Activated naive CD4-positive, alpha-beta T cell treated with Interleukin-2 at 50 U/mL for 16 hours (primary cell): ENCODE data around the gene MACF1.

Experiments
- DNase-seq: peaks from one replicate; pipeline ENCODE4 v3.0.0-alpha.2; 2020

Gene MACF1

GRCh38 chr1:39317910-39318633, 113.6 kb downstream of the MACF1 start:
- no peak for DNase-seq

- DNase-seq = no peak
These were observed 117.5 kb downstream of the MACF1 start for GRCh38 chr1:39321979-39322378.

- DNase-seq = no peak
These were observed 117.9 kb downstream of the MACF1 start for GRCh38 chr1:39322431-39322830.

DNA sequence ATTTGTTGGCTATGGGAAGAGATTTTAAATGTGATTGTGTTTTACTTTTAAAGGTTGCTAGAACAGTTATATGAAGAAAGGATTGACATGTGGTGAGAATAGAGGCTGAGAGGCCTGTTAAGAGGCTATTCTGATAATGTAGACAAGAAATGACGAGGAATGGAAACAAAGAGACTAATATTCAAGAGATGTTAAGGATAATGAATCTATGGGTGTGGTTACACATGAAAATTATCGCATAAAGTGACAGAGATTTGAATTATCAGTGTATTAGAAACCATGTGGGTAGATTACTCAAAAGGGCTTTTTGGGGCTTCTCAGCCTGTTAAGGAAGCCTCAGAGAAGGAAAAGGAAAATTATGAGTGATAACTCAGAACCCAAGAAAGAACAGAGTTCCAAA, 120.4 kb downstream of the MACF1 start:
- DNase-seq = no peak

DNA sequence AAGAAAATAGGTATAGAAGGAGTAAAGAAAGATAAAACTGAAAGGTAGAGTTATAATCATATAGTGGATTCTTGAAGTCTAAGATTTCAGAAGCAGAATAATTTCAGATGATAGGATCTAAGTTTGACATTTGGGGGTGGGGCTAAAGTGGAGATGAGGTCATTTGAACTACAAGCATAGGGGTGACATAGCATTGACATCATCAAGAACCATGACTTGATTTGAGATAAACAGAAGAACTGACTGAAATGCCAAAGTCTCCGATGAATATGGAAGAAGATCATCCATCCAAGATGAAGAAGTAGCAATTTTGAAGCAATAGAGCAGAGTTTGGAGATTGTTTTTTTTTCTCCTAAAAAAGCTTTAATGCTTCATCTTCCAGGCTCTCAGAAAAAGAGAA, 122.3 kb downstream of the MACF1 start:
- DNase-seq = no peak

GRCh38 chr1:39328095-39328494, 123.6 kb downstream of the MACF1 start:
- DNase-seq = no peak

DNA sequence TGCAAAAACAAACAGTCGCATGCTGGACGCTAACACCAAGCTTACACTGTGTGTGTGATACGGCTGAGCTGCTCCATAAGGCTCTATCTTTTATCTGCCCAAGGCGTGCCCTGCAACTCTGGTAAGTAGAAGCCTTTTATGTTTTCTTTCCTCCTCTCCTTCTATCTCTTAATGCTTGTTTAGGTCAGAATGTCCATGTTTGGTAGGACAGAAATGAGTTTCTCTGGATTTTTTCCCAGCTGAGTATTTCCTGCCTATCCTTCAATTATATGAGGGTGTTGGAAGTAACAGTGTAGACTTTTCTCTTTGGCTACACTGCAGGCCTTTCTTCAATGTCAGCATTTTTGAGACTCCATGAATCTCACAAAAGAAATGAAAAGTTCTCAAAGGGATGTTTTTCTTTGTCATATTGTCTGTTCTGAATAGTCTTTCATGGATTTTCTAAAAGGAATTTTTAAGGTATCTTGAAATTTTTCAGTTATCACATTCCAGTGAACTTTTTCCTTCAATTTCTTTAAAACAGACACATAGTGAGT, 124.2 kb downstream of the MACF1 start:
- no peak for DNase-seq

DNA sequence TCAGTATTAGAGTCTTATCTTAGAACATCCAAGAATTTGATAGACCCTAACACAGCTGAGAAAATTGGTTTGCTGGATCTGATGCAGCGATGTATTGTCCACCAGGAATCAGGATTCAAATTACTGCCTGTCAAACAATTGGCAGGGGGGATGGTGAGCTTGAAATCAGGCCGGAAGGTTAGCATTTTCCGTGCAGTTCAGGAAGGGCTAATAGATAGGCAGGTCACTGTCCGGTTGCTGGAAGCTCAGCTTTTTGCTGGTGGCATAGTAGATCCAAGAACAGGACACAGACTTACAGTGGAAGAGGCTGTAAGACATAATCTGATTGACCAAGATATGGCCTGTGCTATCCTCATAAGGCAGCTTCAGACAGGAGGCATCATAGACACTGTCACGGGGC, 127.2 kb downstream of the MACF1 start:
- no peak for DNase-seq

DNA sequence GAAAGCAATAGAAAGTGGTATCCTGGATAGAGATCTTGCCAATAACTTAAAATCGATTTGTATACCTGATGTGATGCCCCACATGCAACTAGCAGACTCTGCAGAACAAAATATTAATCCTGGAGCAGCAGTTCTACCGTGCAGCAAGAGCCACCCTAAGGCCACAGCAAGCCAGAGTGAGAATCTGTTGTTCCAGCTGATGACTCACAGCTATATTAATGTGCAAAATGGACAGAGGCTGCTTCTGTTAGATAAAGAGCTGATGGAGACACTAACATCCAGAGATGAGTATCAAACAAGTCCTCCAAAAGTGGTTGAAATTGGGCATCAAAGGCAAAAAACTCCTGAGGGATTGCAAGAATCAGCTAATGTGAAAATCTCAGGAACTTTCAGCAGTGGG, 127.8 kb downstream of the MACF1 start:
- no peak for DNase-seq

GRCh38 chr1:39332828-39333227, 128.3 kb downstream of the MACF1 start:
- no peak for DNase-seq

DNA sequence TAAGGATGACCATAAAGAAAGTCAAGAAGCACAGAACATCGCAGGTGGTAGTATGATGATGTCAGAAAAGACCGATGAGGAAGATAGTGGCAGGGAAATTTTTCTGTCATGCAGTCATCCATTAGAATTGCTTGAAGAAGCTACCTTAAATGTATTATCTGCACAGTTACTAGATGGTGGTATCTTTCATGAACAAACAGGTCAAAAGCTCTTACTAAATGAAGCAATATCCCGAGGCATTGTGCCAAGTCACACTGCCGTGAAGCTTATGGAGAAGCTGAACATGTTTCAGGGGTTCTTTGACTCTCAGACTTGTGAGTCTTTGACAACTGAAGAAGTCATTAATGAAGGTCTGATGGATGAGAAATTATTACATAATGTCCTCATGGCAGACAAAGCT, 128.8 kb downstream of the MACF1 start:
- no peak for DNase-seq

GRCh38 chr1:39335216-39335615, 130.7 kb downstream of the MACF1 start:
- no peak for DNase-seq

- DNase-seq = no peak
These were observed 132.6 kb downstream of the MACF1 start for GRCh38 chr1:39337067-39337466.

GRCh38 chr1:39342776-39343175, 138.3 kb downstream of the MACF1 start:
- no peak for DNase-seq

DNA sequence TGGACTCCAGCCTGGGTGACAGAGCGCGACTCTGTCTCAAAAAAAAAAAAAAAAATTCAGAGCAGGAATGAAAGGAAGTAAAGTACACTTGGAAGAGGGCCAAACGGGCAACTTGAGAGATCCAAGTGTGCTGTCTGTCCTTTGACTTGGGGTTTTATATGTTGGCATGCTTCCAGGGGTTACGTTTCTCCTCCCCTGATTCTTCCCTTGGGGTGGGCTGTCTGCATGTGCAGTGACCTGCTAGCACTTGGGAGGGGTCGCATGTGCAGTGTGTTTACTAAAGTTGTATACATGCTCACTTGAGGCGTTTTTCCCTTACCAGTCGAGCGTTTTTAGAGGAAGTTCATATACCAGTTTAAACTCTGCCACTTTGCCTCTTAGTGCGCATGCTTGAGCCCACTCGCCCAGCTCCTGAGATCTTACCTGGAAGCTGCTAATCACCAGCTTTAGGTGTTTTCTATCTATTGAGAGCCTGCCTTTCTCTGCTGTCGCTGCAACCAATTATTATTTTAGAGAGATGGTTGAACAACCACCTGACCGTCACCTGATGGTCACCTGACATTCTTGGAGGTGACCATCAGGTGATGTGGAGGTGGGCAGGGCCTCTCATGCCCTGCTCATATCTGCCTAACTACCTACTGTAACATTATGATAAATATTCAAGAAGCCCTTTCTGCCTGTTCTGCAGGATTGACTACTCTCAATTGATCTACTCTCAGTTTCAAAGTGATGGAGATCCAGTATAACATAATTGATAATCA, 140.1 kb downstream of the MACF1 start:
- DNase-seq = no peak

DNA sequence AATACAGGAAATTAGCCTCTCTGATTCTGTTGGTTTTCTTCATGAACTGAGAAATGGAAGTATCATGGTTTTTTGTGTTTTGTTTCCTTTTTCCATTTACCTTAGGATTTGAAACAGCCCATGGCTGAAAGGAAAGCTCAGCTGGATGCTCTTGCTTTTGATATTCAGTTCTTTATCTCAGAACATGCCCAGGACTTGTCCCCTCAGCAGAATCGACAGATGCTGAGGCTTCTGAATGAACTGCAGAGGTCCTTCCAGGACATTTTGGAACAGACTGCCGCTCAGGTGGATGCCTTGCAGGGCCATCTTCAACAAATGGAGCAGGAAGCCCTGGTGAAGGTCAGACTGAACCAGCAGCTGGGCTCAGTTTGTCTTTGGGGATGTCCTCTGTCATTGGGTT, 142.4 kb downstream of the MACF1 start:
- no peak for DNase-seq

DNA sequence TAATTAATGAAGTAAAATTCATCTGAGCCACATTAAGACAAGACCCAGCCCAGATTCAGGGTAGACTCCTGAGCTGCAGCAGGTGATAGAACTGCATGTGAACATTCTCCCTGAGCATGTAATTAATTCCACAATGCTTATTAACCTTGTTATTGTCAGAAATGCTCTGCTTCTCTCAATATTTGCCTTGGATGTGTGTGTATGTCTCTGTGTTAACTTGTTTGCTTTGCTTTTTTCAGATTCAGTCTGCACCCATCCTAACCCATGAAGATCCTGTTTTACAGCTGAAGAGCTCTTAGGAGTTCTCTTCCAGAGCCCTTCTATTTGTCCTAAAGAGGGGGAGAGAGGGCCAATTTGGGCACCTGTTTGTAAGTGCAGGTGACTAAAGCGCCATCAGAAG, 143.8 kb downstream of the MACF1 start:
- DNase-seq = no peak

DNA sequence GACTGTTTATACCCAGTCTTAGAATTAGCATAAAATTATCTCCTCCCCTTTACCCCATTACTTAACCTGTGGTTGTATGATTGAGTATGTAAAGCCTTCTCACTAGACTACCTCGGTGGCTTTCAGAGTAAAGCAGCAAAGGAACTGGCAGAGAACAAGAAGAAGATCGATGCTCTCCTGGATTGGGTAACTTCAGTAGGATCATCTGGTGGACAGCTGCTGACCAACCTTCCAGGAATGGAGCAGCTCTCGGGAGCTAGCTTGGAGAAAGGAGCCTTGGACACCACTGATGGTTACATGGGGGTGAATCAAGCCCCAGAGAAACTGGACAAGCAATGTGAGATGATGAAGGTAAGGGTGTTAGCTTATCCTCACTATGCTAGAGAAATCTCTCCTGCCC, 148.4 kb downstream of the MACF1 start:
- no peak for DNase-seq

DNA sequence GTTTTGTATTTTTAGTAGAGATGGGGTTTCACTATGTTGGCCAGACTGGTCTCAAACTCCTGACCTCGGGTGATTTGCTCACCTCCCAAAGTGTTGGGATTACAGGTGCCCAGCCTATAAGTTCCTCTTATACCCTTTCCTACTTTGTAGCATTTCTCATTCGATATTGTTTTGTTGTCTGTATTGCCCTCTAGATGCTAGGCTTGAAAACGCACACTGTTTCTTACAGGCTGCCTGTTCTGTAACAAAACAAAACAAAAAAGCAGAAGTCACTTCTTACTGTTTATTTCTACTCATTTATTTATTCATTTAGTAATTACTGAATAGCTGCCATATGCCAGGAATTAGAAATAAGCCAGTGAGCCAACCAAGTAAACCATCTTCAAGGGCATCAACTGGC, 150.1 kb downstream of the MACF1 start:
- no peak for DNase-seq

GRCh38 chr1:39358491-39358890, 154.0 kb downstream of the MACF1 start:
- no peak for DNase-seq

DNA sequence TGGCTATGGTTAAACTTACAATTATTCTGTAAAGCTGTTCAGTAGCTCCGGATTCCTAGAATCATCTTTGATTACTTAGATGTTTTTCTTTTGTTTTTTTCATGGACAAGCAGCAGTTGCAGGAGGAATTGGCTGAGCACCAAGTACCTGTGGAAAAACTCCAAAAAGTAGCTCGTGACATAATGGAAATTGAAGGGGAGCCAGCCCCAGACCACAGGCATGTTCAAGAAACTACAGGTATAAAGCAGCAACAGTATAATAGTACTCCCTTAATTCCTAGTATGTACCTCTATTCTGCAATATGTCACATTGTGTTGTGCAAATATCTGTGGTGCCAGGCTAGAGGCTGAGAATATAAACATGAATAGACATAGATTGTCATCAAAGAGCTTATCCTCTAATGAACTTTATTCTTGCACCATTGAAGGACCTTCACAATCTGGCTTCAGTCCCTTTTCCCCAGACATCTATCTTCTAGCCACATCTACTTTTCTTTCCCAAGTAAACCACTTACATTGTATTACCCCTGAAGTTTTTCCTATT, 154.6 kb downstream of the MACF1 start:
- no peak for DNase-seq

- DNase-seq = no peak
These were observed 156.2 kb downstream of the MACF1 start for GRCh38 chr1:39360731-39361130.

DNA sequence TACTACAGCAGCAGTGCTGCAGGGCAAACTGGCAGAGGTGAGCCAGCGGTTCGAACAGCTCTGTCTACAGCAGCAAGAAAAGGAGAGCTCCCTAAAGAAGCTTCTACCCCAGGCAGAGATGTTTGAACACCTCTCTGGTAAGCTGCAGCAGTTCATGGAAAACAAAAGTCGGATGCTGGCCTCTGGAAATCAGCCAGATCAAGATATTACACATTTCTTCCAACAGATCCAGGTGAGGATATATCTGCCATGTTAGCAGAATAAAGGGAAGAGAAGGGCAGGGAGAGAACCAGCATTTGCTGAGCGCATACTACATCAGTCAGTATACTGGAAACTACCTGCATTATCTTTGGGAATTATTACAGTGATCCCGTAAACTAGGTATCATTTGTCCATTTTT, 157.0 kb downstream of the MACF1 start:
- DNase-seq = no peak

GRCh38 chr1:39363267-39363666, 158.8 kb downstream of the MACF1 start:
- DNase-seq = no peak
